HG02610 (cell line): ENCODE results near the gene RASA3.
"Not testable (repeated sequence)": the region's sequence is repeated elsewhere in the genome, so short reads cannot be mapped to it uniquely, and the experiment has no call there.

Source experiments
- ATAC-seq: cut with Tn5 transposase; IDR thresholded peaks from one replicate; pipeline ENCODE4 v1.9.1; 2021; ENCODE audit warnings: mild to moderate bottlenecking, moderate library complexity; ENCODE audit not compliant: unreplicated experiment

The RASA3 gene

DNA sequence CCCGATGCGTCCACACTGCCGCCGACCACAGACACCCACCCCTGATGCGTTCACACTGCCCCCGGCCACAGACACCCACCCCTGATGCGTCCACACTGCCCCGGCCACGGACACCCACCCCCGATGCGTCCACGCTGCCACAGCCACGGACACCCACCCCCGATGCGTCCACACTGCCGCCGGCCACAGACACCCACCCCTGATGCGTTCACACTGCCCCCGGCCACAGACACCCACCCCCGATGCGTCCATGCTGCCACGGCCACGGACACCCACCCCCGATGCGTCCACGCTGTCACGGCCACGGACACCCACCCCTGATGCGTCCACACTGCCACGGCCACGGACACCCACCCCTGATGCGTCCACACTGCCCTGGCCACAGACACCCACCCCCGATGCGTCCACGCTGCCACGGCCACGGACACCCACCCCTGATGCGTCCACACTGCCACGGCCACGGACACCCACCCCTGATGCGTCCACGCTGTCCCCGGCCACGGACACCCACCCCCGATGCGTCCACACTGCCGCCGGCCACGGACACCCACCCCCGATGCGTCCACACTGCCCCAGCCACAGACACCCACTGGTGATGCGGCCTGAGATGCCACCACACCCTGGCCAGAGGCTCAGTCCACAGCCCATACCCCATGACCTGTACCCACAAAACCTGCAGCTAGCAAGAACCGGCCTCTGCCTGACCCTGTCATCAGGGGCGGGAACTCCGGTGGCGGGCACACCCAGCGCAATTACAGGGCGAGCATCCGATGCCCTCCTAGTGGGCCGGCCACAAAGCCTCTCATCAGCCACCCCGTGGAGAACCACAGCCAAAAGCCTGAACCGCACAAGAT is 28.4 kb downstream of the RASA3 start:
- no peak for ATAC-seq

- ATAC-seq: not testable (repeated sequence)
Measured at GRCh38 chr13:114103289-114103621, 29.2 kb downstream of the RASA3 start.

GRCh38 chr13:114102521-114103288 is 29.7 kb downstream of the RASA3 start:
- no peak for ATAC-seq

DNA sequence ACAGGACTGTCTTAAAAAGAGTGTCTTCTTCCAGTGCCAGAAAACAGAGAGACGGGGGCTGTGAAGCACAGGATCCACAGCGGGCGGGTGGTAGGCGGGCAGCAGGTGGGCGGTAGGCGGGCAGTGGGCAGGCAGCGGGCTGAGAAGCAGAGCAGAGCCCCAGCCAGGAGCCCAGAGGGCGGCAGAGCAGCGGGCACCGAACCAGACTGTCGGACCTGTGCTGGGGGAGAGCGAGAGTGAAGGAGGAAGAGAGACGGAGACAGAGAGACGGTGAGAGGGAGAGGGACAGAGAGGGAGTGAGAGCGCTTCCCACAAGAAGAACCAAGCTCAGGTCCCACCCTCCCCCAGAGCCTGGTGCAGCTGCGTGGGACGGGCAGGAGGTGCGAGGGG is 30.3 kb downstream of the RASA3 start:
- ATAC-seq: no peak

DNA sequence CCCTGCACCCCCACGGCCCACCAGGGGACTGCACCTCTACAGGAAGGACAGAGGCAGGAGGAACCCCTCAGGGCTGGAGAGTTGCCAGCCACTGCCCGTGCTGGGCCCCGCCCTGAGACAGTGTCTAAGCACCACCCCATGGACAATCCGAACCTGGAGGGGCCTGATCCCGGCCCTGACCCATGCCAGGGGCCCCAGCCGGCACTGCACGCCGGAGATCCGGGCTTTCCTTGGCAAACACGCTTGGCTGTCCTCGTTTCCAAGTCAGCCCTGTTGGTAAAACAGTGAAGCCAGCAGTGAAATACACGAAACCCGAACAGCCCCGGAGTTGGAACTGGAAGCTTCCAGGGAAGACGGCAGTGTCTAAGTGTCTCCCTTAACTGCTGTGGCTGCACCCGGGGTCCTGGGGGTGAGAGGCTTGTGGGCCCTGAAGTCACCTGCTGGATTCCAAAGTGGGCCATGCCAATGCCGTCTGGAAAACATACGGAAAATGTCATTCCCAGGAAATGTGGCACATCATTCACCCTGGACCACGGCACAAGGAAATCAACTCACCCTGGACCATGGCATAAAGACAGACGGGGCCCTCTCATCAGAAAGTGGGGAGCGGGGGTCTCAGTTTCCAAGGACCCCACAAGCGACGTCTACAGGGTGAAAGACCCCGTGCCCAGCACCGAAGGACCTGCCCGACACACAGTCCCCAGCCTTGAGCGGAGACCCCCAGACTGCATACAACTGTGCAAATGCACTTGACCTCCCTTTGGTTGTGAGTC is 30.9 kb downstream of the RASA3 start:
- ATAC-seq: no peak

GRCh38 chr13:114100446-114101357 is 31.7 kb downstream of the RASA3 start:
- no peak for ATAC-seq

DNA sequence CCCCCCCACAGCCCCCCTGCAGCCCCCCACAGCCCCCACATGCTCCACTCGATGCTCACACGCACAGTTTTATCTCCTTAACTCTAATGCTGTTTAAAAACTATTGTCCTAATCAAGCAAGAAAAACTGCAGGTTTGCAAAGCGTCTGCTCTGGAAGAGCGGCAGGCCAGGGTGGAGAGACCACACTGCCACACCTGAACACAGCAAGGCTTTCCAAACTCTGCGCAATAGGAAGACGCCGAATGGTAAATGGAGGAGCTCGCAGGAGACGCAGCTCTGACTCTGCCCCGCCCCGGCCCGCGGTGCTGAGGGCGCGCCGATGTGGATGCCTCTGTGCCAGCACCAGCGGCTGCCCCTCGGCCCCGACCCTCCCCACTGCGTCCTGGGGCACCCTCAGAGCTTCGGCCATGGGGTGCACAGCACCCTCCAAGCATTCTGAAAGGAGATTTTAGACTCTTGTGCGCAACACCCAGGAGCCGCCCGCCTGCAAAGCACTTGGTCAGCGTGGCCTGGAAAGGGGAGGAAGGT is 32.4 kb downstream of the RASA3 start:
- ATAC-seq: no peak

DNA sequence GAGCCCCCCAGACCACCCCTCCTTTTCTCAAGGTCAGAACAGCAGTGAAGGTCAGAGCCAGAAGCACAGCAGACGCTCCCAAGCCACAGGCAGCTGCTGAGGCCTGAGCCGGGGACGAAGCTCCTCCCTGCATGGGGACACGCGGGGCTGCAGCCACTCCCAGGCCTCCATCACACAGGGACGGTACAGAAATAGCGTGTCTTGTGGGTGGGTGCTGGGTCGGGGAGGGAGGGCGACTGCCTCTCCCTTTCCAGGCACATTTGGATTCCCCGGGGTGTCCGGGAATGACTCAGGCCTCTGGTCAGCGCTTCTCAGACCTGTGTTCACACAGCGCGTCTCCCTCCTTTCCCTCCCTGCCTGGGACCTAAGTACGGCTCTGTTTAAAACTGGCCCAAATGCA is 33.2 kb downstream of the RASA3 start:
- no peak for ATAC-seq

- ATAC-seq: not testable (repeated sequence)
Measured at GRCh38 chr13:114098689-114099056, 33.8 kb downstream of the RASA3 start.

- no peak for ATAC-seq
Measured at GRCh38 chr13:114097893-114098688, 34.3 kb downstream of the RASA3 start.

GRCh38 chr13:114097212-114097892 is 35.1 kb downstream of the RASA3 start:
- no peak for ATAC-seq

DNA sequence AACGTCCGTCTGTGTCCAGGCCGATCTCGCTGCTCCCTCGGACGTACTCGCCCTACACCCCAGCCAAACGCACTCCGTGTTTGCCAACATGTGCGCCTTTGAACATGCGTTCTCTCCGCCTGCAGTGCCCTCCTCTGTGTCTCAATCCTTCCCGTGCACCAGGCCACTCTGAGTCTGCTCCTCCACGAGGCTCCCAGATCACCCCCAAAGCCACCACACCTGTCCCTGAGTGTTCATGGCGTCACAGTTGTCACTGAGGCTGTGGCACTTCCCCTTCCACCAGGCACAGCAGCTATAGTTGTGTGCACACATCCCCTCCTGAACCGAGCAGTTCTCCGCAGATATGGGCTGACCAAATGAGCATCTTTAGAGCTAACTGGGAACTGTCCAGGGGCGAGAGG is 35.6 kb downstream of the RASA3 start:
- no peak for ATAC-seq

DNA sequence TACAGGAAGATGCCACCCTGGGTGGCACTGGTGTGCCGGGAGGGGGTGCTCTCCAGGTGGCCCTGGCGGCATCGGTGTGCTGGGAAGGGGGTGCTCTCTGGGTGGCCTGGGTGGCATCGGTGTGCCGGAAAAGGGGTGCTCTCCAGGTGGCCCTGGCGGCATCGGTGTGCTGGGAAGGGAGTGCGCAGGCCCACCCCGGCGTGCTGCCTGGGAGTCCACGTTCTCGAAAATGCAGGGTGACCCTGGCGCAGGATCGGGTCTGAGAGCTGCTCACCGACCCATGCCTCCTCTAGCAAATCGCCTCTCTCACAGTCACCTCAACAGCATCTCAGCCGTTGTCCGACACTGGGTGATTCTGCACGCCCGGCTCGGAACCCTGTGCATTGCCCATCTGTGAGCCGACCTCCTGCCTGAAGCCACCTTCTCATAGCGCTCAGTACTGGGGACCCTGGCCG is 36.4 kb downstream of the RASA3 start:
- ATAC-seq: no peak

- ATAC-seq: no peak
Measured at GRCh38 chr13:114095486-114095885, 36.9 kb downstream of the RASA3 start.

GRCh38 chr13:114093118-114093517 is 39.3 kb downstream of the RASA3 start:
- ATAC-seq: no peak

GRCh38 chr13:114092468-114092867 is 40.0 kb downstream of the RASA3 start:
- ATAC-seq: no peak

DNA sequence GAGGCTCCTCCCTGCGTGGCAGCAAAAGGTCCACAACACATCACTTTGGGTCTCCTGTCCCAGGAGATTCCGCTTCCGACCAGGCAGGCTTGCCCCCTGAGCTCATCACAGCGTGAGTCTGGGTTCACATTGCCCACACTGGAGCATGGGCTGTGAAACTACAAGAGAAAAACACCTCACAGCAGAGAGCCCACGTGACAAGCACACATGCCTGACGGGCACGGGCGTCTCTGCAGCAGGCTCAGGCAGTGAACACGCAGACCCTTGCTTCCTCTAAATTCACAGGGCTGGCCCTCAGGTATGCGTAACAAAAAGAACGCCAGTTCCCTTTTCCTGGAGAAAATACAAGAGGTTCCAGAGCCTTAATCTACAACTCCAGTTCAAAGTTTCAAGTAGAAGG is 41.9 kb downstream of the RASA3 start:
- ATAC-seq: no peak

DNA sequence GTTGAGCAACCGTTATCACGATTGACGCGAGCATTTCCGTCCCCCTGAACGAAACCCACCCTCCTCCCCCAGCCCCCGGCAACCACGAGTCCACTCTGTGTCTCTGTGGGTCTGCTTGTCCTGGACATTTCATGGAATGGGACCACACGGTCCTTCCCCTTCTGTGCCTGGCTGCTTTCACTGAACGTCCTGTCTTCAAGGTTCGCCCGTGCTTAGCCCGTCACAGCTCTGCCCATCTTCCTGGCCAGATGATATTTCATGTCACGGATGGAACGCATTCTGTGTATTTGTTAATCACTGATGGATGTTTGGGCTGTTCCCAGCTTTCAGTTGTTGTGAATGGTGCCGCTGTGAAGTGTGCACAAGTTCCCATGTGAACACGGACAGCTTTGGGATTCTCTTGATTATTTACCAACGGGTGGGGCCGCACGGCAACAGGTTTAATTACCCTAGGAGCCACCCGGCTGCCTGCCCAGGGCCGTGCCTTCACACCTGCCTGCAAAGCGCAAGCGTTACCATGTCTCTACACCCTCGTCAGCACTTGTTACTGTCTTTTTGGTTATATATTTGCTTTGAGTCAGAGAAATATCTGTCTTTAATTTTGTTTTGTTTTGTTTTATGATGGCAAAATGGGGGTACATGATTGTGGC is 42.5 kb downstream of the RASA3 start:
- ATAC-seq: no peak
